ENCODE results near the gene CCNY.
A peak's percentile ranks its signal among the peaks of the same experiment; 100 is the strongest.
"Not testable (repeated sequence)": the region's sequence is repeated elsewhere in the genome, so short reads cannot be mapped to it uniquely, and the experiment has no call there.

CCNY gene

GRCh38 chr10:35334297-35334696 is 2.0 kb upstream of the CCNY start:
- DNase-seq, result no peak

- peak; percentile 44 for DNase-seq
Observed at GRCh38 chr10:35335133-35336083, 901 bp upstream of the CCNY start.

DNA sequence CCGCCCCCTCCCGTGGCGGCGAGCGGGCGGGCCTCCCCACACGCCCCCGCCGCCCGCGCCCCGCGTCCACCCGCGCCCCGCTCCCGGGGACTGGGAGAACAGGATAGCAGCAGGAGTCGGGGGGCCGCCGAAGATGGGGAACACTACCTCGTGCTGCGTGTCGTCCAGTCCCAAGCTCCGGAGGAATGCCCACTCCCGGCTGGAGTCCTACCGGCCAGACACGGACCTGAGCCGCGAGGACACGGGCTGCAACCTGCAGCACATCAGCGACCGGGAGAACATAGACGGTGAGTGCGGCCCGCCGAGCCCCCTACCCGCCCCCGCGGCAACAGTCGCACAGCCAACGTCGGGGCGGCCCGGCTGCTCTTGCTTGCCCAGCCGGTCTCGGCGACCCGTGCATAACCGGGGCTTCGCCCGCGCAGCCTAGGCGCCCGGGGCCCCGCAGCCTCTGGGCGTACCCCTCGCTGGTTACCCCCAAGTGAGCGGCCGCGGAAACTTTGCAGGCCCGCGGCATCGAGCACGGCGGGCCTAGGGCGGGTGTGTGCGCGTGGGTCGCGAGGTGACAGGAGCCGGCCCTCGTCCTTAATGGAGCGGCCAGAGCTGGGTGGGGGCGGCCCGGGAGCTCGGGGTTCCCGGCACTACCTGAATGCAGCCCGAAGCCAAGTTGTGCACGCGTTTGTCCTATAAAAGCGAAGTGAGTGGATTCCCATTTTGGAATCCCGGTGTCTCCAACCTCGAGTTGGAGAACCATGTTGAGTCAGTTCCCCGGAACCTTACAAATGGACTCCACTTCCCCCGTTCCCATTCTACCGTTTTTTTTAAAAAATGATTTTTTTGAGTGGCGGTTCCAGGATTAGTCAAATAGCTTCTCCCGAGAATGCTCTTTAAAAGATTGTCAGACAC is 863 bp downstream of the CCNY start:
- DNase-seq, result no peak

GRCh38 chr10:35339942-35340341 is 3.6 kb downstream of the CCNY start:
- peak; percentile 90 for DNase-seq

DNA sequence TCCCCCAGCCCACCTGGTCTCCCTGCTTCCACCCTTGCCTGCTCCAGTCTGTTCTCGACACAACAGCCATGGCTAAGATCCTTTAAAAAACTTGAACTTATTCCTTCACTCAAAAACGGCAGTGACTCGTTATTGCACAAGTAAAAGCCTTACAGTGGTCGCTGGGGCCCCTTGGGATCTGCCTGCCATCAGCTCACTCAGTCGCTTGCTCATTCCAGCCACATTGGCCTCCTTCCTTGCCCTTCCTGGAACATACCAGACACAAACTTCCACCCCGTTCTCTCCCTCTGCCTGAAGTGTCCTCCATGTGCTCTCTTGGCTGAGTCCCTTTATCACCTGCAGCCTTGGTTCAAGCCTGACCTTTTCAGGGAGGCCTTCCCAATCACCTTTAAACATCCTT is 4.7 kb downstream of the CCNY start:
- no peak for DNase-seq

- DNase-seq, result peak; percentile 89
Observed at GRCh38 chr10:35341521-35341920, 5.2 kb downstream of the CCNY start.

DNA sequence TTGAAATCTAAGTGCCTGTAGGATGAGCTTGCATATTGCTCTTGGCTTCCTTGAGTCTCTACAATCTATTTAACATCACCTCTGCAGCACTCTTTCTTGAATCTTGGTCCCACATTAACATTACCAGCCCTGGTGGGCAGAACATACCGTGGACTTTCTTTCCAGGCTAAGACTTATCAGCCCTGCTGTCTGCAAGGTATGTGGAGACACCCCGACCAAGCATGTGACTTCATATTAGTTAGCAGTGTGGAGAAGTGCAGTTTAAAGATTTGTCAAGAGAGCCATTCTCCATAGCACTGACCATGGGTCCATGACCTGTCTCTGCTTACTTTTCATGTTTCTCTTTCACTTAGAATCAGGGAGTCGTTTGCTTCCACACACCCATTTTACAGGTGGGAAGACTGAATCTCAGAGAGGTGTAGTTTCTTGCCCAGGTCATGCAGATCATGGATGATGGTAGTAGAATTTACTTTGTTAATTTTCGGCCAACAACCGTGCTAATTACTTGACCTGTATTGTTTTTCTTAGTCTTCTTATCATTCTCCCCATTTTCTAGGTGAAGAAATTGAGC is 6.0 kb downstream of the CCNY start:
- no peak for DNase-seq

DNA sequence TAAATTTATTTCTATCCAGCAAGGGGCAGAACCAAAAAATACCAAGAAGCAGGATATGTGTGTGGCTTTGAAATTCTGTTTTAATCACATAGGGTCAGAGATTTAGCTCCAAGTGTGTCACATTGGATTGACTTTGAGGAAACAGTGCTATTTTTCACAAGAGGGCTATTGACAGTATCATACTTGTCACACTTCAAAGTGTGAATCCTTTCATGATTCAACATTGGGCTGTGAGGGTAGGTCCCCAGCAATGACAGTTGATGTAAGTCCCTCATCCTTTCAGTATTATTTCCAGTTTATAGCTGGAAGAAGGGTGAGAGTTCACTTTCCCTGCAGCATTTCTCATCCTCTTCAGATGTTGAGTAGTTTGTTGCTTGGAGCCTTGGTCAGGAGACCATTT is 7.4 kb downstream of the CCNY start:
- DNase-seq, result peak; percentile 31

DNA sequence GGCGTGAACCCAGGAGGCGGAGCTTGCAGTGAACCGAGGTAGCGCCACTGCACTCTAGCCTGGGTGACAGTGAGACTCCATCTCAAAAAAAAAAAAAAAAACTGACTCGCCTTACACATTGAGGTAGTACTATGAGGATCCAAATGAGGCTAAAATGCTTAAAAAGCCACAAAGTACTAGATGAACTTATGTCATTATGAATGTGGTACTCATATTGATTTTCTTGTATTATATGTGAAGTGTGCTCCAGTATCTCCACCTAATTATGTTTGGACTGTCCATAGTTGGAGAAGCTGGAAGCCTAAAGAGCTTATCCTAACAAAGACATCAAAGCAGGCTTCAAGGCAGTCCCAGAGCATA is 9.1 kb downstream of the CCNY start:
- no peak for DNase-seq

- no peak for DNase-seq
Observed at GRCh38 chr10:35346248-35346647, 9.9 kb downstream of the CCNY start.

DNA sequence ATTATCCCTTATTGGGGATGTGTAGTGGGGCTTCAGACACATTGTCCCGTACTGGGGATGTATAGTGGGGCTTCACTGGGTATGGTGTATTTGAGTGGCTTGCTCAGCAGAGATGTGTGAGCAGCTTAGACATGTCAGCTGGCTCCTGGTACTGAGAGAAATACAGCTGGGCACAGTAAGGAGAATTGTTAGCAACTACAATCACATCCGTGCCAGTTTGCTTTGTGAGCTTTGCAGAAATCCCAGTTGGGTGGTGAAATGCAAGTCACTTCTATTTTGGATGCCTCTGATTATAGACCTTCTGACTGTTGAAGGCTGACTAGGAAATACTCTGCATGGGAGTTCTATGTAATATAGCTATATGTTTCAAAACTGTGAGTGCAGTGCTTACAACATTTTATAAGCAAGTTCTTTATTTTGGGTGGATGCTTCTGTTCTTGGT is 10.8 kb downstream of the CCNY start:
- no peak for DNase-seq

DNA sequence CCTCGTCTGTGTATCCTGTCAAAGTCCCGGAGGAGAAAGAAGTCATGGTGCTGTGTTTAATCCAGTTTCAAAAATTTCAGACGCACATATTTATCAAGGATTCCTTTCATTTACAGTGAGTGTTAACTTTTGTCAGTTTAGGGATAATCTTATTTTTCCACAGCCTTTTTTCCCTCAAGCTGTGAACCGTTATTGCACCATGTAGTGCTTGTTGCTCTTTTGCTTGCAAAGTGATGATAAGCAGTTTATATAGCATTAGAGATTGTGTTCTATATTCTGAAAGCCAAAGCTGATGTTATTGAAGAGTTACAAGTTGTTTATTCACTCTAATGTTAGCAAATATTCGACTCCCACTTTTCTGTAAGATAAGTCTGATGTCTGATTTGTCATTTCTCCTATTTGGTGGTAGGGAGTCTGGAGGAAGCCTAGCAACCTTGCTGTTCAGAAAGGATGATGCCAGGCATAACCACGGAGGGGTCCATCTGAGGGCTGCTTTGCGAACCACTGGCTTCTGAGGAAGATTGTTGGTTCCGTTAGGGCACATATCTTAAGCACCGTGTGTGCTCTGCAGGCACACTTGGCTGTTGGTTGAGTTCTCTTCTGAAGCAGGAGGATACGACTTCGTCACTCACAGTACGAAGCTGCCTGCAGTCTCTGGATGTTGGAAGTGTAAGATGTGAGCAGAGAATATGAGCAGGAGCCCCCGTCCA is 11.7 kb downstream of the CCNY start:
- no peak for DNase-seq

GRCh38 chr10:35348609-35349388 is 12.5 kb downstream of the CCNY start:
- no peak for DNase-seq

- peak; percentile 30 for DNase-seq
Observed at GRCh38 chr10:35349389-35349915, 13.1 kb downstream of the CCNY start.

- DNase-seq, result no peak
Observed at GRCh38 chr10:35351021-35351420, 14.7 kb downstream of the CCNY start.

DNA sequence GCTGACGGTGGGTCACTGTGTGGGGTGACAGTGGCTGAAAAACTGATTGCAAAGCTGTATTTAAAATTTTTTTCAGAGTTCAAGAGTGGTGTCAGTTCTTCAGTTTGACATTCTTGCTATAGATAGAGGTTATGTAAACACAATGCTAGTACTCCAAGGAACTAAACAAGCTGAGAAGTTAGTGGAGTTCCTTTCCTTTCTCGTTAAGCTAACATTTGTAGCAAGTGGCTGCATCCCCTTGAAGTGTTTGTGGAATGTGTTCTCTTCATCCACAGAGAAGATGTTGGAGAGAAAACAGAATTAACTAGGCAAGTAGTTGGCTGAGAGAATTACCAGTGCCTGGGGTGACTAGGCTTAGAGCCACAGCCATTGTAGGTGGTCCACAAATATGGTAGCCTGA is 15.8 kb downstream of the CCNY start:
- no peak for DNase-seq

DNA sequence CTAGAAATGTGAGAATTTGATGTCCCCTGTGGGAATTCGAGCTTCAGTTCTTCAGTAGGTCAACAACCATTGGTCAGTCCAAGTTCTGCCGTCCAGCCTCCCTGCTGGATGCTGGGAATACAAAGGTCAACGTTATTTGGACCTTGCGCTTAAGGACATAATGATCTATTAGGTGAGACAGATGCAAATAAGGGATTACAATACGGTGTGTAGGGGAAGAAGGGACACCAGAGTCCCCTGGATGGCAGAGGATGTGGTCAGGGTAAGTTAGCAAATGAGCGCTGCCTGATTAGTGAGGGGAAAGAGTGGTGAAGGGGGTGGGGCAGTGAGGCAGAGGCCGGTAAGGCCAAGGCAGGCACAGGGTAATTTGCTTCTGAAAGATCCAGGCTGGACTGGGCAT is 16.2 kb downstream of the CCNY start:
- DNase-seq, result peak; percentile 34

DNA sequence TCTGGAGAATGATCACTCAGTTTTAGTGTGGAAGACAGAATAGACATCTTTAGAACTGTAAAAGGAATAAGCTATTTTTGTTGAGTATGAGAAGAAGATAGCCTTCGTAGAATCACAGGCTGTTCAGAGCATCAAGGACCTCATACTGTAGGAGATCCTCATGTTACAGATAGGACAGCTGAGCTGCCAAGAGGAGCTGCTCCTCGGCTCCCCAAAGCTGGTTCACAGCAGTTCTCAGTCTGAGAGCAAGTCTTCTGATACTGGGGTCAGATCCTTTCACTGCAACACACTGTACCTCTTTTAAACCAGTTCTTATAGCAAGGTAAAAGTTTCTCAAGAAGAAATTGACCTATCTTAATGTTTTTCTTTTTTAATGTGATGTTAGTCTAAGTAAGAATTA is 17.1 kb downstream of the CCNY start:
- DNase-seq, result no peak

DNA sequence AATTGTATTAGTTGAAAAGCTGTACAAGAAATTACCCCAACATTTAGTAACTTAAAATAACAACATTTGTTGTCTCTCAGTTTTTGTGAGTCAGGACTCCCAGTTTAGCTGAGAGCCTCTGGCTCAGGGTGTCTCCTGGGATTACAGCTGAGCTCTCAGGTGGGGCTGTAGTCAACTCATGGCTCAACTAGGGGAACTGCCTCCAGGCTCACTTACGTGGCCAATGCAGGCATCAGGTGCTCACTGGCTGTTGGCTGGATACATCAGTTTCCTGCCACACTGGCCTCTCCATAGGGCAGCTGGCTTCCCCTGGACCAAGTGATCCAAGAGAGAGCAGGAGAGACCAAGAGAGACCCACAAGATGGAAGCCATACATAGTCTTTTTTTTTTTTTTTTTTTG is 17.5 kb downstream of the CCNY start:
- no peak for DNase-seq

GRCh38 chr10:35354257-35354656 is 17.9 kb downstream of the CCNY start:
- not testable (repeated sequence) for DNase-seq

DNA sequence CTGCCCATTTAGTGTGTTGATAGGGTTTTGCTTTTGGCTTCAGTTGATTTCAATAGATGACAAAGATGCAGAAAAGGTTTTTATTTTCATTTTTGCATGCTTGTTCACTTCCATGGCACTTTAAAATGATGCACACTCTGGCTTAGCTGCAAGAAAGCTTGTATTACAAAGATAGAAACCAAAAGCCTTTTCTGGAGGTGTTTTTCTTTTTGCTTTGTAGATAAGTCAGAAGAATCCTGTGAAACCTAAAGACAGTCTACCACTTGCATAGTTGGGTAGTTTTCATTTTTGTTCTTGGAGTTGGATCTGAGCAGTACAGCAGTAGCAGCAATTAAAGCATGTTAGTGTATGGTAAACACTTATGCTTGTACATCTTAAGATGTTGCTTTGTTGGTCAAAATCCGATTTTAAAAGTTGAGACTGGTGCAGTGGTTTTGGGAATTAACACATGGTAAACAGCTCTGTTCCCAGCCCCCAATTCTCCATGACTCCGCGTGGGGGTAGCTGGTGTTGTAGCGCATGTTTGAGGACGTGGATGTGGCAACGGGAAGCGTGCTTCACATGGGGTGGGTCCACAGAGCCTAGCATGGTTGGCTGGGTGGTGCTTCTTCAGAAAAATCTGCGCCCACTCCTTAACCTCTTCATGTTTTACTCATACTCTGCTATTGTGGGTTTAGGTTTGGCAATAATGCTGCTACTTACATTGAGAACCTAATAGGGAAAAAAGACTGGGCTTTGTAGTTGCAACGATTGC is 19.8 kb downstream of the CCNY start:
- peak; percentile 76 for DNase-seq

Measured in activated CD4-positive, alpha-beta T cell treated with anti-CD3 and anti-CD28 coated beads, Interleukin-10, Interleukin-2, amounts not matched to agents 100 ng/mL and 50 ng/mL, durations not matched to agents 16 hours and 8 hours (primary cell).